ENCODE results near the gene PHACTR1.
"Not testable (repeated sequence)": the region's sequence is repeated elsewhere in the genome, so short reads cannot be mapped to it uniquely, and the experiment has no call there.

Gene PHACTR1

DNA sequence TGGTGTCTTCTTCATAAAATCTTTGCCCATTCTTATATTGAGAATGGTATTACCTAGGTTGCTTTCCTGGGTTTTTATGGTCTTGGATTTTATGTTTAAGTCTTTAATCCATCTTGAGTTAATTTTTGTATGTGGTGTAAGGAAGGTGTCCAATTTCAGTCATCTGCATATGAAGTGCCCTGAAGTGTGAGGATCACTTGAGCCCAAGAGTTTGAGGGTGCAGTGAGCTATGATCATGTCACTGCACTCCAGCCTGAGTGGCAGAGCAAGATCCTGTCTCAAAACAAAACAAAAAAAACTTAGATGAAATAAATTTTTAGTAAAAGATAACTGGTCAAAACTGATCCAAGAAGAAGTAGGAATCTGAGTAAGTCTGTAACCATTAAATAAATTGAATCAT lies 396.4 kb downstream of the PHACTR1 start:
- no peak for DNase-seq (ENCODE audit: low read depth in 2 of 2)

DNA sequence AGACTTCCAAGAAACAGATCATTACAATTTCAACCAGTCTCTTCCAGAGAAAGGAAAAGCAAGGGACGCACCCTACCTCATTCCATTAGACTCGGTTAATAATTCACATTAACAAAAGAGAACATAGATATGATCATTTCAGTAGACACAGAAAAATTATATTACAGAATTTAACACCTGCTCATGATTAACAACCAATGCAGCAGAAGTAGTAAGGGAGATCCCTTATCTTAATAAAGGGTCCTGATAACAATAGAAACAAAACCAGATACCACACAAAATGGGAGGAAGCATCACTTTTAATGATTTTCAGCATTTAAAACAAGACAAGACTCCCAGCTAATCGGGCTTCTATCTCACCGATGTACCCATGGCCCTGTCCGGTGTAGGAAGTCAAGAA lies 396.8 kb downstream of the PHACTR1 start:
- DNase-seq (ENCODE audit: low read depth in 2 of 2): no peak

DNA sequence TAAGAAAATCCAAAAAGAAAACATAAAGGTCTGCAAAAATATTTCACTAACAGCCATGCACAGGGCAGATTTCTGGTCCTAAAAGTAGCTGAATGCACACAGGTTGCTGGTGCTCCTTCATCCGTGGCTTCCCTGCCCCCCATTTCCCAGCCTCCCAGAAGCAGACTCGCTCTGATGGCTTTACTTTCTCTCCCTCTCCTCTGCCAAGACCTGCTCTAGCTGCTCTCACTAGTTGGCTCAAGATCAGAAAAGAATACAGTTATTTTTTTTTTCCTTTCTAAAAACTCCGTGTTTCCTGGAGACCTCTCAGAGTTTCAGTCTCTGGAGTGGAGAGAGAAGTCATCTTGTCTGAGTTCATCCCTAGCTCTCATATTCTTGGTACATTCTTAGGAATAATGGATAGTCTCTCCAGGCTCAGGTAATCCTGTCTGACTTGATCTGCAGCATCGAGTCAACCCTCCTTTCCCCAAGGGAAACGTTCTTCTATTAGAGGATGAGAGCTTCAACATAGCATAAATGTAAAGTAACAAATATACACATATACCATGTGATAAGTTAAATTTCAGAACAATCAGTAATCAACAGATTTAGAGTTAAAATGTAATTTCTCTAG lies 397.5 kb downstream of the PHACTR1 start:
- no peak for DNase-seq (ENCODE audit: low read depth in 2 of 2)

DNA sequence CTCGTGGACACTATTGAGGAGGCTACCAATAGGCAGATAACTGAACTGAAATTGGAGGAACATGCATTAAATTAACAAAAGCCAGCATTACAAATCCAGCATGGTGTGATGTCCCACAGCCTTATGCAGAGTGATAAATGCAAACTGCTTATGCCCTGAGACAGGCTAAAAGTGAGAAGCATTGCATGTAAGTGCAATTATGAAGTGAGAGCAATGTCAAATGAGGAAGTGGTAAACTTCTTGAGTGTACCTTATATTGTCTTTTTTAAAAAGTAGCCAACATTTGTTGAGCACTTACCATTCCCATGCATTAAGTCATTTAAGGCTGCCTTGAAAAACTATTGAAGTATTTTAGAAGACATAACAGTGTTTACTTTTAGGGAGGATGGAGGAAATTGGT lies 399.6 kb downstream of the PHACTR1 start:
- no peak for DNase-seq (ENCODE audit: low read depth in 2 of 2)

DNA sequence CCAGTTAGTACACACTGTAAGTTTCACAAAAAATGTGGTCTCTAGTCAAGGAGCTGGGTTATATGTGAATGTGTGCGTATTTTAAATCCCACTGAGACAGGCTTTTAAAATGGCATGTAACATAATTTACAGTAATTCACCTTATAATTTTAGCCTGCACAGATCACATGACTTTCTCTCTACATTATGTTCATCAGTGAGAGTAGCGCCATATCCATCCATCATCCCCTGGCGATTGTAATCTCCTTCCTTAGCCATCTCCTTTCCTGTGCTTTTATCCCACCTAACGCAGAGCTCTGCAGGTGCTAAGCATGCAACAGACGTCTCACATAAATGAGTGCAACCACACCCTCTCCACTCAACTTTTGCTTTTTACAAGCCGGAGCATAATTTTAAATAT lies 401.0 kb downstream of the PHACTR1 start:
- no peak for DNase-seq (ENCODE audit: low read depth in 2 of 2)

DNA sequence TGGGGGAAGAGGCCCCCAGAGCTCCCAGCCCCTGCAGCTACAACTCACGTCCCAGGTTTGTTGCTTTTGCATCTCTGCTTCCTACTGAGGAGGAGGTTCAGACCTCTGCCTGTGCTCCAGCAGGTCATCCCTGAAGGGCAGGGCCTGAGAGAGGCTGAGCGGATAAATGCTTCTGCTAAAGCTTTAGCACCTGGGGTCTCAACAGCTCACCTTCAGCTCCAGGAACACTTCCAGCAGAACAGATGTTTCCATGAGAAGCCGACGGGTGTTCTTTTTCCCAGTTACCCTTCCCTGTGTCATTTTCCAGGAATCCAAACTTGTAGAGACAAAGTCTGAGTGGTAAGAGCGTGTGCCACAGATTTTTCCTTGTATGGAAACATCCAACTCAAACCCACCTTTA lies 403.0 kb downstream of the PHACTR1 start:
- no peak for DNase-seq (ENCODE audit: low read depth in 2 of 2)

DNA sequence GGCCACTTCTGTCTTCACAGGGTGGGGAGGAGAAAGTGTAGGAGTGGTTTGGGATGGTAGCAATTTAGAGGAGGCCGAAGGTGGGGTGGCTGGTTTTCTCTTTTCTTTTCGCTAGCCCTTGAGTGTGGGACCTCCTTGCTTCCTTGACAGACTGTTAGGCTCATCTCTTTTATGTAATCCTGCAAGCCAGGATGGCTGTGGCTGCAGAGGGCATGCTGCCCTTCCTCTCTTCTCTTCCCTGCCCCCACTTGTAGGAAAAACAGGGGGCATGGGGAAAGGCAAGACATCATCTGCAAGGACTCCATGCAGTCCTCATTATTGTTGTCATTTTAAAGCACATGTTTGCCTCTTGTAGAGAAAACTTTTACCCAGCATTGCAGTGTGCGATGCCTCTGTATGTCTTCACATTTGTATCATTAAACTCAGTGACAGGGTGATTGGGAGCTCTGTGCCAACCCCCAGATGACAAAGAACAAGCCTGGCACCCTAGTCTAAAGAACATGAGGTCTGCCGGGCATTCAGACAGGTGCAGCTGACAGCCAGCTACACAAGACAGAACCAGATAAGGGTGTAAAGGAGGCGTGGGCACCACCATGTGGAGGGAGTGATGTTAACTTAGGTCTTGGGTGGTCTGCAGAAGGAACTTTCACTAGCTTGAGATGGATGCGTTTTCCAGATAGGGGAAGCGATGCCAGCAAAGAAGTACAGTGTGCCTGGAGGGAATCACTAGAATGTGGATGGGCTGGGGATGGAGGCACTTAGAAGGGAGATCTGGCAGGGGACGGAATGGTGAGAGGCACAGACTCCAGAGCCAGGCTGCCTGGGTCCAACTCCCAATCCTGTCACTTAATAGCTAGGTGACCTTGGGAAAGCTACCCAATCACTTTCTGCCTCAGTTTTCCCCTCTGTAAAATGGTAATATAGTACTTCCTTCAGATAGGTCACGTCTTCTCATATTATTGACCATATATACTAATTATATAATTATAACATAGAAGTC lies 404.2 kb downstream of the PHACTR1 start:
- no peak for DNase-seq (ENCODE audit: low read depth in 2 of 2)

DNA sequence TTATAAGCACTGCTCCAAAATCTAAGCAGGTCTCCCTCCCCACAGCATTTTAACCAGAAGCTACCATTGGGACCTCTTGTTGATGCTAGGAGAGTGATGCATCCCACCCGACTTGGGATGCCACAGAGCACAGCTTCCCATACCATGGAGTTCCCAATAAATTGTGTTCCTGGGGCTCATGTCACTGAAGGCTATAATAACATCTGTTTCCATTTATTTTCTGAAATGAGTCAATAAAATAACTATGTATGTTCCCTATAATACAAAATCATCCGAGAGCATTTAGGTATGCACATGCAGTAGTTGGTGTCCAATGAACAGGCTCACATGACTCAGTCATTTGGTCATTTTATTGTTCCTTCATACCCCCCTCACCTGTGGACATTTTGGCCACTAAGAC lies 407.6 kb downstream of the PHACTR1 start:
- no peak for DNase-seq (ENCODE audit: low read depth in 2 of 2)

DNA sequence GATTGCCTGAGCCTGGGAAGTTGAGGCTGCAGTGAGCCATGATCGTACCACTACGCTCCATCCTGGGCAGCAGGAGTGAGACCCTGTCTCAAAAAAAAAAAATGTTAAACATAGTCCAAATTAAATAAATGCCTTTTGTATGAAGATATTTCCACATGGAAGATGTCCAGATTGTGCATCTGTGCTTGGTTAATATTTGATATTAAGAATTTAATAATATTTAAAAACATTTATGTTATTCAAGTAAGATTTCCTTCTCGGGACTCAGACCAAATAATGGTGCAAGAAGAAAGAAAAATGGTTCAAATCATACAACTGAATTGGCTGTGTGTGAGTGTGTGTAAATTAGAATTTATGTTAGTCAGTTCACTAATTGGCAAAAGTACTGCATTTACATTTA lies 409.3 kb downstream of the PHACTR1 start:
- DNase-seq (ENCODE audit: low read depth in 2 of 2): no peak

DNA sequence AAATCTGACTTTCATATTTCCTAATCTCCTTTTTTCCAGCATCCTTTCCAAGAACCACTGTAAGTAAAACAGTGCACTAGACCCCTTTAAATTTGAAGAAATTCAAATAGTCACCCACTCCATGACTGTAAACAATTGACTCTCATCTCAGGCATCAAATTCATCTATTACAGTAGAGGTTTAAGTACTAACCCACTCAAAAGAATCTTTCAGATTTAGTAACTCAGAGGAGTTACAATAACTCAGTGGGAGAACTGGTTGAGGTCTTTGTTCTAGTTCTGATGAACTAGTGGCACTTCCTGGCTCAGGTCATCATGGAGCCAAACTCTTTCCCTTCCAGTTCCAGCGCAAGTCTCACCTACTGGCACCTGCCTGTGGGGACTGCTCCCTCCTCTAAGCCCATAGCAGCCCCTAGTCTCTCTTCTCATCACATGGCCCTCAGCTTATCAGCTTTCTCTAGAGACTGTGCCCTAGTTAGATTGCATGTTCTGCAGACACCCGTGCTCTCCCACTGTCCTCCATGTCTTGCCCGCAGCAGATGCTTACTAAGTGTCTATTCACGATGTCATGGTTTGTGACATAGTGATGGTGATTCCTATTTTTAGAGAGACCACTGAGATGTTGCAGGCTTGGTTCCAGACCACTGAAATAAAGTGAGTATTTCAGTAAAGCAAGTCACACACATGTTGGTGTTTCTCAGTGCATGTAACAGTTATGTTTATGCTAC lies 415.5 kb downstream of the PHACTR1 start:
- DNase-seq (ENCODE audit: low read depth in 2 of 2): no peak

DNA sequence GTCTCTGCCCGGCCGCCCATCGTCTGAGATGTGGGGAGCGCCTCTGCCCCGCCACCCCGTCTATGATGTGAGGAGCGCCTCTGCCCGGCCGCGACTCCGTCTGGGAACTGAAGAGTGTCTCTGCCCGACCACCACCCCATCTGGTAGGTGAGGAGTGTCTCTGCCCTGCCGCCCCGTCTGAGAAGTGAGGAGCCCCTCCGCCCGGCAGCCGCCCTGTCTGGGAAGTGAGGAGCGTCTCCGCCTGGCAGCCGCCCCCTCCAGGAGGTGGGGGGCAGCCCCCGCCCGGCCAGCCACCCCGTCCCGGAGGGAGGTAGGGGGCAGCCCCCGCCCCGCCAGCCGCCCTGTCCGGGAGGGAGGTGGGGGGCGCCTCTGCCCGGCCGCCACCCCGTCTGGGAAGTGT lies 417.3 kb downstream of the PHACTR1 start:
- not testable (repeated sequence) for DNase-seq (ENCODE audit: low read depth in 2 of 2)

DNA sequence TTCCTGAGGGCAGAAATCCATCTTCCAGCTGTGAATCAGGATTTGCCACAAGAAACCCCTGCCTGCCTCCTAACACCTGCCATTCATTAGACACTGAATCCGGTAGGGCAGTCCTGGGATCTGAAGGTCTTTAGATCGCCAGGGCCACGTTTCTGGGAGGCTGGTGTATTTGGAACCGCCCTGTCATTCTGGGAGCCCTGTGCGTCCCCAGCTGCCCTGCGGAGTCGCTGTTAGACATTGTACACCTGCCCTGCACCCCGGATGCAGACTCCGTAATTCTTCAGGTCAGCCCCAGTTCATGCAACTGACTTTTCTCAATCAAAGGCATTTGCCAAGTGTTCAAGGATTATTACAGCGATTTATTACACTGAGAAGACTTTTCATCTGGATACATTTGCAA lies 418.6 kb downstream of the PHACTR1 start:
- no peak for DNase-seq (ENCODE audit: low read depth in 2 of 2)

DNA sequence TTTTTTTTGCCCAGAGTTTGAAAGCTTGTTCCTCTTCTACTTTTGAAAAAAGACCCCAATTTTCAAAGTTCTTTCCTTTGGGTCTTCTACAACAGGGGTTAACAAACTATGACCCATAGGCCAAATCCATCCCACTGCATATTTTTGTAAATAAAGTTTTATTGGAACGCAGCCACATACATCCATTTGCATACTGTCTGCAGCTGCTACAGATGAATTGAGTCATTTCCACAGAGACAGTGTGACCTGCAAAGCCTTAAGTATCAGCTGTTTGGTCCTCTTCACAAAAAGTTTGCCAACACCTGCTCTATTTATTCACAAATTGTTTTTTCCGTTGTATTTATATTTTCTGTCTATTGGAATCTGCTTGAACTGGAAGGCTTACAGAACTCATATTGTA lies 422.6 kb downstream of the PHACTR1 start:
- DNase-seq (ENCODE audit: low read depth in 2 of 2): no peak

DNA sequence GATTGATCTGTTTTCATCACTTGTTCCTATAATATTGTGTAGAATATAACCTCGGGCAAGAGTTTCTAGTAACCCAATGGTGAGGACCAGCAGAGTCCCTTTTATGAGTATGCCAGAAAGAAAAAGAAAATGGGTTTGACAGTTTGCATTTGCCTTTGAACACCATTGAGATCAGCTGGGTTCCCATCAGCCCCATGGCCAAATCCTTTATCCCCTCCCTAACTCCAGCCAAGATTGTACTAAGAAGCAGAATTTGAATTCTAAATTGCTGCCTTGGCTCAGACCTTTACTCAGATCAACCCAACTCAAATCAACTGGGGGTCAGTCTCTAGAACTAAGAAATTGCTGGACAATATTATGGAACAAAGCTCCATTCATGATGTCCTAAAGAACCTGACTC lies 424.4 kb downstream of the PHACTR1 start:
- DNase-seq (ENCODE audit: low read depth in 2 of 2): no peak

DNA sequence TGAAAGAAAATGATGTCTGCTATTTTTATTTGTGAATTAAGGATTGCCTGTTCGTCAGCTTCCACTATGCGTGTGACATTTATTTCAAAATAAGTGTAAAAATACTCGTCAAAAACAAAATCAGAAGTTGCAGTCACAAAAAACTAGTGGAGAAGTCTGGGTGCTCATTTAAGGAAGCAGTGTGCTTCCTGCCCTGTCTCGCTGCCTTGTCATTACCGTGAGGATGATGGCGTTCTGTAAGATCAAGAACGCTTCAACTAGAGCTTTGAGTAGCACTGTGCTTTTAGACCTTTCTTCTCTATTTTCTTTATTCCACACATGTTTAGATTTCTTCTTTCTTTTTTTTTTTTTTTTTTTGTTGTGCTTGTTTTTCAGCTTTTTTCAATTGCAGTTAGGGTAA lies 424.8 kb downstream of the PHACTR1 start:
- DNase-seq (ENCODE audit: low read depth in 2 of 2): no peak

DNA sequence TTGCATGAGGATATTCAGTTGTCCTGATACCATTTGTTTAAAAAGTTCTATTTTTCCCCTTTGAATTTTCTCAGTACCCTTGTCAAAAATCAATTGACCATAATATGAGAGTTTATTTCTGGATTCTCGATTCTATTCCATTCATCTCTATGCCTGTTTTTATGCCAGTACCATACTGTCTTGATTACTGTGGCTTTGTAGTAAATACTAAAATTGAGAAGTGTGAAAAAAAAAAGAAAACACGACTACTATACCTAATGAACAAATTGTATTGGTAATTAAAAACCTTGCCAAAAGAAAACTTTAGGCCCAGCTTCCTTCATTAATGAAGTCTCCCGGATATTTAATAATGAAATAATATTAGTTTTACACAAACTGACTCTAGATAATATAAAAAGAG lies 426.0 kb downstream of the PHACTR1 start:
- no peak for DNase-seq (ENCODE audit: low read depth in 2 of 2)

DNA sequence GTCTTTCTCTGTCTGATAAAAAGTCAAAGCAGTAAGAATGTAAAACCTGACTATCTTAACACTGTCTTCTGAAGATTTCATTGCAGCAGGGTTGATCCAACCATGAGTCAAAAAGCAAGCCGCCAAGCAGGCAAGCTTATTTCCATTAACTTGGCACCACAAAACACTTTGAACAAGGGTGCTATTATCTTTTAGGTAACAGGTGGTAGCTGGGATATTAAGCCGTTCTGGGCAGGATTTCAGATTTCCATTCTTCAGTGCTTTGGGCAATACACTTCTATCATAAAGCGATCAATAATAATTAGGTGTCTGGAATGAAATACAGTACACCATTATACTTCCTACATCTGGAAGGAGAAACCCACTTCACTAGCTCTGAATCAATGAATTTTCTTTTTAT lies 429.9 kb downstream of the PHACTR1 start:
- no peak for DNase-seq (ENCODE audit: low read depth in 2 of 2)

DNA sequence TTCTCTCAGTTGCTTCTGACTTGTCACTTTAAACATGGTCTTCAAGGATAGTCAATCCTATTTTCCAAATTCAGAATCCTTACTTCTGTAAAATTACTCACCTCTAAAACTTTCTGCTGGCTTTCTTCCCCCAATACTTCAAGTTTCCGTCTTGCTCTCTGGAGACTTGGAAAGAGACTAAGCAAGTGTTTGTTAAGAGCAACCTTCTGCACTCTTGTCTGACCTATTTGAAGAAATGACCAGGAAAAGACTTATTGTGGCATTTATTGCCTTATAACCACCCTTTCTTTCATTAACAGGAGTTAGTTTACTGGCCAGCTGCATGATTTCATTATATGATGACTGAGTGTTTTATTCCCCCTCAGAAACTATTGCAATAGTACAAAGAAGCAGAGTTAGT lies 430.8 kb downstream of the PHACTR1 start:
- DNase-seq (ENCODE audit: low read depth in 2 of 2): no peak

DNA sequence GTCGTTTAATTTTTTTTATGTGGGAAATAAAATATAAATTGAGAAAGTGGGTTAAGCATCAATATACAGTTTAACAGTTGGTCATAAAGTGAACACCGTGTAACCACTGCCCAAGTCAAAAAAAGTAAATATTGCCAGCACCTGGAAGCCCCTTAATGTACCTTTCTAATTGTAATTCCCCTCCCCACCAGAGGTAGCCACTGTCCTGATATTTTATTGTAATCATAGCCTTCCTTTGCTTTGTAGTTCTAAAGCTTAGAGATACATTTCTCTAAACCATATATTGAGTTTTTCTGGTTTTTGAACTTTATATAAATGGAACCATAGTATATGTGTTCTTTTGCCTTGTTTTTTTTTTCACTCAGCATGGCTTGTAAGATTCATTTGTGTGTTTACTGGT lies 431.2 kb downstream of the PHACTR1 start:
- DNase-seq (ENCODE audit: low read depth in 2 of 2): no peak

DNA sequence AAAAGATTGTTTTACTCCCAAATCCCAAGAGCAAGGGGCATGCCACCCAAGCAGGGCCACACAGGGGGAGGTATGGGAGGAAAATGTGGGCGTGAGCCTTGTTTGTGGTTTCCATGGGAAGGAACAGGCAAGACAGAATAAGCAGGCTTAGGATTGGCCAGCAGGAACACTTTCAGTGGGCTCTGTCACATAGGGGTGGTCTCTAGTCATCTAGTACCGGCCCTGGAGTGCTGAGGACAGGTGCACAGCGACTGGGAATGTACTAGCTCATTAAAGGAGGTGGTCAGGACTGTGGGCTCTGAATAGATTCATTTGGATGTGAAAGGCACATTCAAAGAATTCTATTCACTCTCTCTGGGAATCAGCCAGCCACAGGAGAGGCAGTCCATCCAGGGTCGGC lies 436.2 kb downstream of the PHACTR1 start:
- no peak for DNase-seq (ENCODE audit: low read depth in 2 of 2)

DNA sequence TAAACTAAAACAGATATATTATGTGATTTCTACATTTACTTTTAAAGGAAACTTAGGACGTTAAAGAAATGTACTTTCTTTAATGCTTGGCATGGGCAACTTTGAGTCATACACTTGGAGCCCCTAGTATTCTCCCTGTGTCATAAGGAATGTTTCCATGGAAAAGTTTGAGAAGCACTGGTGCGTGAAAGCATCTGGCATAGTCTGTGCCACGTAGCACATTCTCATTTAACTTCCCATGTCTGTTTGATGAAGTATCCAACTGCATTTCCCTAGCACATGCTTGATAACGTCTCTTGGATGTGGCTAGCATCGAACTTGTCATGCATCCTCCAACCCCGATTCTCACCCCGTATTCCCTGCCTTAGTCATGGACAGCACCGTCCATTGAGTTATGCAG lies 439.8 kb downstream of the PHACTR1 start:
- no peak for DNase-seq (ENCODE audit: low read depth in 2 of 2)

DNA sequence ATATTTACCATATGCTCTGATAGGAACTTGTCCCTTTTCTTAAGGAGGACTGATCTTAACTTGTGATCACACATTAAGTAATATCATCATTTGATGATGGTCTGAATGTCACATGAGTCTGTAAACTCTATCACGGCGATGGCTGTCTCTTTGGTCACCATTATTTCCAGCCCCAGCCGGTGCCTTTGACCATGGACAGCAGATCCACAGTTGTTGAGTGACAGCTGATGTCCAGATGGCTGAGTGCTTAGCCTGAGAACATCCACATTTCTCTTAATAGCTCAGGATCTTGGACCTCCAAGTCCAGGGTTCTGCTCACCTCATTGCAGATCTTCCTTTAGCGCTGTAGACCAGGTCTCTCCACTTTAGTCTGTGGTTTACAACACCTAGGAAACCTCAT lies 440.7 kb downstream of the PHACTR1 start:
- DNase-seq (ENCODE audit: low read depth in 2 of 2): no peak

DNA sequence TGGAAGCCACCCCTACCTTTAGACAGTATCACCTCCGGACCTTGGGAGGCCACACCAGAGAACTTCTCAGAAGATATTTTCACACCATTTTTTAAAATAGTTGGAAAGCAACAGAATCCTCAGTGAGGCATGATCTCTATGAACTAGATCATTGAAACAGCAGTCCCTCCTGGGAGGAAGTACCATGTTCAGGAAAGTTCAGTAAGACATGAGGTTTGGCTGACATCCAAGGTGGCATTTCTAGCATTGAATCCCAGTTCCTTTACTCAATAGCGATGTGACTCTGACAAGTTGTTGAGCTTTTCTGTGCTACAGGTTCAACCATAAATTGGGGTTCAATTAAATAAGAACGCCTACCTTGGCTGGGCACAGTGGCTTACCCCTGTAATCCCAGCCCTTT lies 442.7 kb downstream of the PHACTR1 start:
- no peak for DNase-seq (ENCODE audit: low read depth in 2 of 2)
